Heart right ventricle (tissue), 16 donors: Measurements from ENCODE around the gene SPSB3. TPM values are rescaled to one million over a fixed set of nuclear protein-coding genes. Genes with fewer than 3 reads are reported as not detected.

Source experiments
- ATAC-seq, 8 donors: fragments of 200-7000 bp; cut with Tn5 transposase; one replicate each; pipeline ENCODE4 v1.9.1; 2020; ENCODE audit warnings: mild to moderate bottlenecking in 8 of 8, moderate library complexity in 8 of 8, moderate number of reproducible peaks in 1 of 8
- DNase-seq, 2 donors: peaks; one replicate each; pipeline ENCODE4 v3.0.0-alpha.2; 2020
- H3K27ac ChIP-seq, 10 donors: fragments of 200-600 bp; sonication (generic) in 2 of 10; one replicate each; pipeline versions ENCODE4 v1.5.0 to v1.8.0; 2020 to 2022; ENCODE audit warnings: mild to moderate bottlenecking in 3 of 10
- H3K27me3 ChIP-seq, 7 donors: fragments of 200-600 bp; one replicate each; pipeline ENCODE4 v1.8.0; 2021 to 2022; ENCODE audit warnings: mild to moderate bottlenecking in 2 of 7
- H3K36me3 ChIP-seq, 9 donors: fragments of 200-600 bp; sonication (generic) in 1 of 9; one replicate each; pipeline versions ENCODE4 v1.5.0 to v1.8.0; 2020 to 2022; ENCODE audit warnings: mild to moderate bottlenecking in 2 of 9
- H3K4me1 ChIP-seq, 9 donors: fragments of 200-600 bp; sonication (generic) in 1 of 9; one replicate each; pipeline versions ENCODE4 v1.5.0 to v1.8.0; 2020 to 2022; ENCODE audit warnings: mild to moderate bottlenecking in 4 of 9
- H3K4me3 ChIP-seq, 10 donors: fragments of 200-600 bp; sonication (generic) in 2 of 10; one replicate each; pipeline versions ENCODE4 v1.5.0 to v1.8.0; 2020 to 2022; ENCODE audit warnings: mild to moderate bottlenecking in 7 of 10, moderate library complexity in 2 of 10
- H3K9me3 ChIP-seq, 11 donors: fragments of 200-600 bp in 10 of 11; sonication (generic) in 2 of 11; one replicate each; pipeline versions ENCODE4 v1.5.0 to v1.8.0; 2013 to 2022; ENCODE audit warnings: mild to moderate bottlenecking in 2 of 11, control low read depth in 1 of 11, moderate library complexity in 1 of 11
- CTCF ChIP-seq, 9 donors: fragments of 200-600 bp; sonication (generic) in 2 of 9; IDR thresholded peaks; one replicate each; pipeline versions ENCODE4 v1.5.0 to v1.8.0; 2021 to 2022; ENCODE audit warnings: antibody characterized with exemption in 9 of 9, mild to moderate bottlenecking in 5 of 9, moderate library complexity in 1 of 9
- WGBS, 2 donors: extraction: QIAGEN DNeasy Blood & Tissue Kit; methylation state at CpG; one replicate each; pipeline ENCODE4 v1.1.7; 2013; ENCODE audit warnings: inconsistent platforms in 1 of 2; 5-methylcytosine and 5-hydroxymethylcytosine counted together
- intact Hi-C, 10 donors: fragments of 100-400 bp; cut with DNase I; formaldehyde crosslinking; loops; one replicate each; pipeline versions ENCODE4 v1.11.1 to v1.14.2; 2022
- polyA plus RNA-seq, 2 donors: library from polyadenylated mRNA; stranded (reverse); fragments of 200-250 nt; gene quantifications; one replicate each; pipeline ENCODE4 v1.2.3, GENCODE V29; 2013
- total RNA-seq, 10 donors: library from RNA; stranded (reverse); fragmentation: NEBNext Ultra II Directional in 3 of 10; extraction: Animal tissue kit (Norgen Biotek cat#: 25700) in 3 of 10; gene quantifications; one replicate each; pipeline versions ENCODE4 v1.2.1 to v1.2.4, GENCODE V29; 2021 to 2023
- donor health status: Arrhythmogenic right ventricular cardiomyopathy.
- donor health status: ischemic (EF 13 %, LVEDD 7.1; RV severe dilation, severe dysfunction).
- donor health status: healthy with polysubstance abuse.
- donor health status: DM: no; HTN: yes; CAD: no.
- donor health status: DM: no; HTN: no; CAD: no.
- donor health status: ischemic (EF 25% LVEDD 6.9; RV normal size, moderate dysfunction).
- donor health status: ischemic (EF 25% LVEDD 5.7; RV mildly dilated, moderate dysfunction).
- donor health status: healthy.
- donor health status: DM: yes; HTN: yes; CAD: no.
- donor health status: Ischemic cardiomyopathy.
- donor health status: ischemic (EF 35%, LVEDD 5.7; RV mildly dilated, moderate dysfunction).
- donor health status: nonischemic (EF 11% LVEDD 7.7; RV severe dilation, severe dysfunction).
- donor health status: DM: yes; HTN: yes; CAD: no.
- donor health status: PGD.
- donor health status: ischemic (EF 29% LVEDD 5.4; RV normal size, mild dysfunction).
- donor health status: nonischemic (EF 23%, LVEDD 6.1; RV moderate dilation, normal function).

SPSB3 gene
- total and polyA plus RNA-seq, 12 donors: 25.1 to 97.7 (median 27.2) TPM

GRCh38 chr16:1778200-1779179 is 3.9 kb downstream of the SPSB3 start:
- Histone ChIP-seq H3K27me3 (no peaks in the 10 kb centered on the region), H3K9me3 (no peaks in the 10 kb centered on the region), H3K36me3 (peaks cover 0 to 63% (median 15%) of the 10 kb centered on the region in 9 donors), H3K27ac (peak overlapping the region in 1 of 10 donors; percentile 7), H3K4me1 (peaks cover 20 to 50% (median 38%) of the 10 kb centered on the region in 9 donors), H3K4me3 (no peak overlapping the region)
- intact Hi-C loops: loop anchor here in 1 of 10 donors (5.0 kb wide), 1 partner anchor 159 kb away; no protein-coding TSS in a partner anchor
- DNase-seq: peak in 1 of 2 donors; percentile 13
- no peak for ATAC-seq
- WGBS, 2 donors: 84 to 86% methylated on average over 34 of the region's 34 CpGs
- TF ChIP-seq CTCF (IDR thresholded peaks at IDR 0.05): no peak

- DNase-seq (peak in 1 of 2 donors; percentile 21), ATAC-seq (no peak)
- TF ChIP-seq CTCF (IDR thresholded peaks at IDR 0.05): no peak
- Histone ChIP-seq H3K36me3 (peaks cover 0 to 63% (median 15%) of the 10 kb centered on the region in 9 donors), H3K4me1 (peaks cover 20 to 48% (median 35%) of the 10 kb centered on the region in 9 donors), H3K9me3 (no peaks in the 10 kb centered on the region), H3K27ac (no peak overlapping the region), H3K27me3 (no peaks in the 10 kb centered on the region), H3K4me3 (no peak overlapping the region)
- intact Hi-C loops: loop anchor here in 1 of 10 donors (5.0 kb wide), 1 partner anchor 160 kb away; no protein-coding TSS in a partner anchor
- 79 to 83% methylated on average over 34 to 36 of the region's 36 CpGs for WGBS, 2 donors
These were observed 4.8 kb downstream of the SPSB3 start for GRCh38 chr16:1777375-1778199.

GRCh38 chr16:1776991-1777374 is 5.4 kb downstream of the SPSB3 start:
- H3K27me3 ChIP-seq: no peaks in the 10 kb centered on the region
- H3K36me3 ChIP-seq: peaks cover 0 to 63% (median 15%) of the 10 kb centered on the region in 9 donors
- WGBS, 2 donors: 87 to 89% methylated on average over 18 to 22 of the region's 22 CpGs
- ATAC-seq: no peak
- H3K4me1 ChIP-seq: peaks cover 23 to 52% (median 39%) of the 10 kb centered on the region in 9 donors
- no peak for DNase-seq
- H3K27ac ChIP-seq: peak overlapping the region in 1 of 10 donors; percentile 5
- TF ChIP-seq CTCF (IDR thresholded peaks at IDR 0.05): no peak
- H3K4me3 ChIP-seq: no peak overlapping the region
- no peaks in the 10 kb centered on the region for H3K9me3 ChIP-seq
- intact Hi-C loops: loop anchor here in 1 of 10 donors (5.0 kb wide), 1 partner anchor 160 kb away; no protein-coding TSS in a partner anchor

- H3K4me1 ChIP-seq: peaks cover 27 to 54% (median 39%) of the 10 kb centered on the region in 9 donors
- H3K36me3 ChIP-seq: peaks cover 0 to 63% (median 15%) of the 10 kb centered on the region in 9 donors
- WGBS, 2 donors: 79 to 85% methylated on average over 13 of the region's 13 CpGs
- no peaks in the 10 kb centered on the region for H3K9me3 ChIP-seq
- intact Hi-C loops: loop anchor here in 1 of 10 donors (5.0 kb wide), 1 partner anchor 161 kb away; no protein-coding TSS in a partner anchor
- TF ChIP-seq CTCF (IDR thresholded peaks at IDR 0.05): no peak
- ATAC-seq: no peak
- H3K4me3 ChIP-seq: no peak overlapping the region
- no peaks in the 10 kb centered on the region for H3K27me3 ChIP-seq
- H3K27ac ChIP-seq: no peak overlapping the region
- no peak for DNase-seq
These were observed 5.8 kb downstream of the SPSB3 start for GRCh38 chr16:1776672-1776955.
